Endothelial cell of umbilical vein (primary cell): ENCODE measurements around the gene RIMBP2. TPM values are rescaled to one million over a fixed set of nuclear protein-coding genes. Genes with fewer than 3 reads are reported as not detected.

Experiments
- BruUV-seq: library from RNA; stranded (reverse); fragments of 400-500 nt; replicated peaks from 2 replicates; lab custom pipeline; 2021; lab: Mats Ljungman, UMichigan
- CTCF ChIA-PET: fragments of 300-600, 350-600 bp; sonication (Branson Sonifier 250); formaldehyde crosslinking; loops from one replicate; lab custom pipeline; 2021; ENCODE audit warnings: antibody characterized with exemption, inconsistent platforms; lab: Charles Lee
- POLR2A ChIA-PET: fragments of 300-600, 350-600 bp; sonication (Branson Sonifier 250); formaldehyde crosslinking; loops from one replicate; lab custom pipeline; 2021; ENCODE audit warnings: antibody characterized with exemption, inconsistent platforms; lab: Charles Lee
- DNase-seq: peaks from one replicate; pipeline ENCODE4 v3.0.0-alpha.2; 2011; ENCODE audit warnings: low read depth, low spot score
- FAIRE-seq: peaks from 2 replicates; lab custom pipeline; 2011; peaks lifted over from hg19 to GRCh38; lab: Jason Lieb, UNC
- H2AFZ ChIP-seq: 2 replicates; pipeline ENCODE4 v1.6.0; 2012; ENCODE audit warnings: low read depth, low read length, control low read depth, inconsistent platforms
- H3K27ac ChIP-seq: 2 replicates; pipeline ENCODE4 v1.5.1; 2011; ENCODE audit warnings: low read depth, mild to moderate bottlenecking, control low read depth, low read length, moderate library complexity; ENCODE audit not compliant: insufficient read depth
- H3K27me3 ChIP-seq, 2 experiments: 2 replicates each; pipeline versions ENCODE4 v1.6.0 to v1.6.1; 2011; ENCODE audit warnings: low read length in 2 of 2, mixed read lengths in 1 of 2; ENCODE audit not compliant: control insufficient read depth in 2 of 2, insufficient read depth in 2 of 2
- H3K36me3 ChIP-seq, 2 experiments: 2 replicates in 1 of 2; 3 replicates in 1 of 2; pipeline ENCODE4 v1.5.1; 2011; ENCODE audit warnings: low read length in 2 of 2, mild to moderate bottlenecking in 1 of 2, moderate library complexity in 1 of 2; ENCODE audit not compliant: control insufficient read depth in 2 of 2, insufficient read depth in 2 of 2; ENCODE audit errors: extremely low read depth in 1 of 2
- H3K4me1 ChIP-seq: 3 replicates; pipeline ENCODE4 v1.5.1; 2011; ENCODE audit warnings: mild to moderate bottlenecking, low read length; ENCODE audit not compliant: control insufficient read depth, insufficient read depth; ENCODE audit errors: extremely low read depth
- H3K4me2 ChIP-seq: 2 replicates; pipeline ENCODE4 v1.6.1; 2011; ENCODE audit warnings: low read length, control low read depth, mixed read lengths; ENCODE audit not compliant: insufficient read depth
- H3K4me3 ChIP-seq, 3 experiments: fragments of 200-600 bp in 1 of 3; sonication (generic), shearing (Covaris generic) in 1 of 3; replicated peaks in 1 of 3; 2 replicates each; pipeline ENCODE4 v1.5.1; 2011 to 2016; ENCODE audit warnings: control low read depth in 3 of 3, low read length in 3 of 3, mild to moderate bottlenecking in 2 of 3, inconsistent platforms in 1 of 3, low read depth in 1 of 3, moderate library complexity in 1 of 3; ENCODE audit not compliant: insufficient read depth in 1 of 3
- H3K79me2 ChIP-seq: 2 replicates; pipeline ENCODE4 v1.6.0; 2012; ENCODE audit warnings: low read length, inconsistent platforms; ENCODE audit not compliant: control insufficient read depth, insufficient read depth
- H3K9ac ChIP-seq: replicated peaks from 2 replicates; pipeline ENCODE3; 2011; ENCODE audit warnings: low read length, control low read depth; ENCODE audit not compliant: insufficient read depth; ENCODE audit errors: extremely low read depth
- H3K9me1 ChIP-seq: replicated peaks from 3 replicates; pipeline ENCODE4 v1.6.0; 2011; ENCODE audit warnings: mild to moderate bottlenecking, low read length; ENCODE audit not compliant: control insufficient read depth, insufficient read depth; ENCODE audit errors: extremely low read depth
- H3K9me3 ChIP-seq: replicated peaks from 2 replicates; pipeline ENCODE4 v1.5.1; 2012; ENCODE audit warnings: low read length, inconsistent platforms; ENCODE audit not compliant: control insufficient read depth, insufficient read depth
- H4K20me1 ChIP-seq: replicated peaks from 2 replicates; pipeline ENCODE3; 2011; ENCODE audit warnings: mild to moderate bottlenecking, low read length; ENCODE audit not compliant: control insufficient read depth, insufficient read depth; ENCODE audit errors: extremely low read depth
- CTCF ChIP-seq, 2 donors: IDR thresholded peaks; 1 replicate in 1 of 2; 2 replicates in 1 of 2; pipeline ENCODE4 v1.5.1; 2011; ENCODE audit warnings: low read length in 2 of 2, mild to moderate bottlenecking in 2 of 2, moderate library complexity in 2 of 2, control low read depth in 1 of 2, inconsistent platforms in 1 of 2, low read depth in 1 of 2; ENCODE audit not compliant: insufficient read depth in 1 of 2; ENCODE audit errors: extremely low read depth in 1 of 2
- EZH2 ChIP-seq: IDR thresholded peaks from 2 replicates; pipeline ENCODE4 v1.6.1; 2012; ENCODE audit warnings: borderline replicate concordance, low read depth, mild to moderate bottlenecking, moderate library complexity, low read length, inconsistent platforms; ENCODE audit not compliant: severe bottlenecking
- FOS ChIP-seq: IDR thresholded peaks from 2 replicates; pipeline ENCODE4 v1.6.1; 2011; ENCODE audit warnings: mild to moderate bottlenecking, low read length, moderate library complexity, borderline replicate concordance; ENCODE audit not compliant: insufficient read depth
- GATA2 ChIP-seq: IDR thresholded peaks from 2 replicates; pipeline ENCODE4 v1.7.0; 2011; ENCODE audit warnings: low read depth, mild to moderate bottlenecking, moderate library complexity, mixed read lengths, low read length; ENCODE audit not compliant: insufficient read length, insufficient read depth
- JUN ChIP-seq: IDR thresholded peaks from 2 replicates; pipeline ENCODE4 v1.6.1; 2011; ENCODE audit warnings: borderline replicate concordance, low read depth; ENCODE audit not compliant: insufficient read length, insufficient read depth
- MAX ChIP-seq: IDR thresholded peaks from 2 replicates; pipeline ENCODE4 v1.6.1; 2011; ENCODE audit not compliant: insufficient read depth, insufficient read length
- MYC ChIP-seq: IDR thresholded peaks from one replicate; pipeline ENCODE4 v1.6.1; 2011; ENCODE audit warnings: mild to moderate bottlenecking, low read depth, low read length
- POLR2A ChIP-seq: IDR thresholded peaks from 2 replicates; pipeline ENCODE4 v1.6.1; 2012; ENCODE audit warnings: low read depth, mild to moderate bottlenecking, control low read depth, low read length
- dilution Hi-C: fragments of 300-500 bp; cut with MboI; formaldehyde crosslinking; loops from one replicate; pipeline ENCODE4 v1.15.0; 2019; ENCODE audit warnings: low sequenced_read_pairs; ENCODE audit not compliant: extremely low pct_ligation_motif_present
- intact Hi-C: fragments of 100-400 bp; cut with micrococcal nuclease; formaldehyde crosslinking; loops from one replicate; pipeline ENCODE4 v1.10.0; 2022
- polyA plus RNA-seq, 4 experiments: library from polyadenylated mRNA; depleted of rRNA in 3 of 4; stranded (reverse) in 3 of 4; unstranded in 1 of 4; fragments of >200 nt; gene quantifications; 2 replicates each; pipeline versions ENCODE4 v1.2.1 to v1.2.3, GENCODE V29; 2011 to 2012; ENCODE audit warnings: missing spikeins in 1 of 4
- total RNA-seq: library from RNA; stranded (reverse); gene quantifications from 2 replicates; pipeline ENCODE4 v1.2.3, GENCODE V29; 2021

RIMBP2 gene
- total and polyA plus RNA-seq, 2 donors (not counting 3 experiments of a cell fraction or from before 2014, with no cell fraction given): 0.04 TPM; not detected in 1

GRCh38 chr12:130710733-130711080, 5.4 kb downstream of the RIMBP2 start:
- Histone ChIP-seq H3K27me3 (no peaks in the 10 kb centered on the region), H3K9me1 (no peaks in the 10 kb centered on the region), H3K79me2 (no peaks in the 10 kb centered on the region), H3K9me3 (no peaks in the 10 kb centered on the region), H3K4me1 (no peaks in the 10 kb centered on the region), H3K36me3 (no peaks in the 10 kb centered on the region), H2AFZ (no peak overlapping the region), H3K4me3 (no peak overlapping the region), H4K20me1 (no peaks in the 10 kb centered on the region), H3K4me2 (no peak overlapping the region), H3K9ac (no peak overlapping the region), H3K27ac (no peak overlapping the region)
- intact Hi-C loops (no loop called here), dilution Hi-C loops (no loop called here)
- FAIRE-seq: no peak
- ChIA-PET POLR2A (no interaction called here), CTCF (no interaction called here)
- TF ChIP-seq GATA2 (no peak), POLR2A (no peak), MYC (no peak), FOS (no peak), EZH2 (no peak), MAX (no peak), JUN (no peak), CTCF (IDR thresholded peaks at IDR 0.05; ENCODE audit: extremely low read depth in 1 of 2, insufficient read depth in 1 of 2, low read depth in 1 of 2, low read length in 2 of 2) (no peak)
- no peak for DNase-seq
- BruUV-seq: no TSS peak
